ENCODE data around the gene LMO1.

DNA sequence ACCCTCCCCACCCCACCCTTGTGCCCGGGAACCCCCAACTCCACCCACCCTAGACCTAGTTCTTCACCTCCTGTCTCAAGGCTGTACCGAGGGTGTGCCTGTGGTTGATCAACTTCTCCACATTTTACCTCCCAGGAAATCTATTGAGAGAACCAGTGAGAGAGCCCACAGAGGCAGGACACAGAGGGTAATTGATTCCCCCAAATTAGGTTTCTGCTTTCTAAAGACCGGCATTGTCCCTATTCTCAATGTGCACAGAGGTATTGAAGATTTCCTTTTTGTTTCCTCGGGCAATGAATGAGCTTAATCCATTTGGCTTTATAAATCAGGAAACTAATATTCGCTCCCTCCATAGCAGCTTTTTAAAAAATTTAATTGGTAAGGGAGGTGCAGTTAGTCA is 6.0 kb upstream of the LMO1 start:
- TF ChIP-seq RAD21 (IDR thresholded peaks at IDR 0.05; ENCODE audit: insufficient read depth, low read depth, low read length) (no peak), FOS (IDR thresholded peaks at IDR 0.05; ENCODE audit: borderline replicate concordance, extremely low read depth, insufficient read length) (no peak), SREBF2 (IDR thresholded peaks at IDR 0.05; ENCODE audit: low read length) (no peak), CEBPB (IDR thresholded peaks at IDR 0.05; ENCODE audit: borderline replicate concordance in 1 of 2, low read depth in 2 of 2, low read length in 2 of 2) (no peak), BMI1 (IDR thresholded peaks at IDR 0.05; ENCODE audit: borderline replicate concordance) (no peak), NFYA (IDR thresholded peaks at IDR 0.05; ENCODE audit: borderline replicate concordance, low read depth, low read length) (no peak)
- TF ChIP-seq, protein P1, sequence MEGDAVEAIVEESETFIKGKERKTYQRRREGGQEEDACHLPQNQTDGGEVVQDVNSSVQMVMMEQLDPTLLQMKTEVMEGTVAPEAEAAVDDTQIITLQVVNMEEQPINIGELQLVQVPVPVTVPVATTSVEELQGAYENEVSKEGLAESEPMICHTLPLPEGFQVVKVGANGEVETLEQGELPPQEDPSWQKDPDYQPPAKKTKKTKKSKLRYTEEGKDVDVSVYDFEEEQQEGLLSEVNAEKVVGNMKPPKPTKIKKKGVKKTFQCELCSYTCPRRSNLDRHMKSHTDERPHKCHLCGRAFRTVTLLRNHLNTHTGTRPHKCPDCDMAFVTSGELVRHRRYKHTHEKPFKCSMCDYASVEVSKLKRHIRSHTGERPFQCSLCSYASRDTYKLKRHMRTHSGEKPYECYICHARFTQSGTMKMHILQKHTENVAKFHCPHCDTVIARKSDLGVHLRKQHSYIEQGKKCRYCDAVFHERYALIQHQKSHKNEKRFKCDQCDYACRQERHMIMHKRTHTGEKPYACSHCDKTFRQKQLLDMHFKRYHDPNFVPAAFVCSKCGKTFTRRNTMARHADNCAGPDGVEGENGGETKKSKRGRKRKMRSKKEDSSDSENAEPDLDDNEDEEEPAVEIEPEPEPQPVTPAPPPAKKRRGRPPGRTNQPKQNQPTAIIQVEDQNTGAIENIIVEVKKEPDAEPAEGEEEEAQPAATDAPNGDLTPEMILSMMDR (IDR thresholded peaks at IDR 0.05 in 2 of 3, conservative IDR thresholded peaks at IDR 0.05 in 1 of 3; ENCODE audit: control insufficient read depth in 2 of 3, extremely low read depth in 1 of 3, insufficient read depth in 1 of 3, low read depth in 3 of 3, low read length in 3 of 3), result no peak
- TF ChIP-seq, protein P2, sequence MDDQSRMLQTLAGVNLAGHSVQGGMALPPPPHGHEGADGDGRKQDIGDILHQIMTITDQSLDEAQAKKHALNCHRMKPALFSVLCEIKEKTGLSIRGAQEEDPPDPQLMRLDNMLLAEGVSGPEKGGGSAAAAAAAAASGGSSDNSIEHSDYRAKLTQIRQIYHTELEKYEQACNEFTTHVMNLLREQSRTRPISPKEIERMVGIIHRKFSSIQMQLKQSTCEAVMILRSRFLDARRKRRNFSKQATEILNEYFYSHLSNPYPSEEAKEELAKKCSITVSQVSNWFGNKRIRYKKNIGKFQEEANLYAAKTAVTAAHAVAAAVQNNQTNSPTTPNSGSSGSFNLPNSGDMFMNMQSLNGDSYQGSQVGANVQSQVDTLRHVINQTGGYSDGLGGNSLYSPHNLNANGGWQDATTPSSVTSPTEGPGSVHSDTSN (IDR thresholded peaks at IDR 0.05; ENCODE audit: insufficient replicate concordance, low read depth, low read length), result no peak
- TF ChIP-seq, protein P3, sequence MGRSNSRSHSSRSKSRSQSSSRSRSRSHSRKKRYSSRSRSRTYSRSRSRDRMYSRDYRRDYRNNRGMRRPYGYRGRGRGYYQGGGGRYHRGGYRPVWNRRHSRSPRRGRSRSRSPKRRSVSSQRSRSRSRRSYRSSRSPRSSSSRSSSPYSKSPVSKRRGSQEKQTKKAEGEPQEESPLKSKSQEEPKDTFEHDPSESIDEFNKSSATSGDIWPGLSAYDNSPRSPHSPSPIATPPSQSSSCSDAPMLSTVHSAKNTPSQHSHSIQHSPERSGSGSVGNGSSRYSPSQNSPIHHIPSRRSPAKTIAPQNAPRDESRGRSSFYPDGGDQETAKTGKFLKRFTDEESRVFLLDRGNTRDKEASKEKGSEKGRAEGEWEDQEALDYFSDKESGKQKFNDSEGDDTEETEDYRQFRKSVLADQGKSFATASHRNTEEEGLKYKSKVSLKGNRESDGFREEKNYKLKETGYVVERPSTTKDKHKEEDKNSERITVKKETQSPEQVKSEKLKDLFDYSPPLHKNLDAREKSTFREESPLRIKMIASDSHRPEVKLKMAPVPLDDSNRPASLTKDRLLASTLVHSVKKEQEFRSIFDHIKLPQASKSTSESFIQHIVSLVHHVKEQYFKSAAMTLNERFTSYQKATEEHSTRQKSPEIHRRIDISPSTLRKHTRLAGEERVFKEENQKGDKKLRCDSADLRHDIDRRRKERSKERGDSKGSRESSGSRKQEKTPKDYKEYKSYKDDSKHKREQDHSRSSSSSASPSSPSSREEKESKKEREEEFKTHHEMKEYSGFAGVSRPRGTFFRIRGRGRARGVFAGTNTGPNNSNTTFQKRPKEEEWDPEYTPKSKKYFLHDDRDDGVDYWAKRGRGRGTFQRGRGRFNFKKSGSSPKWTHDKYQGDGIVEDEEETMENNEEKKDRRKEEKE (IDR thresholded peaks at IDR 0.05), result no peak
- TF ChIP-seq, protein P4, sequence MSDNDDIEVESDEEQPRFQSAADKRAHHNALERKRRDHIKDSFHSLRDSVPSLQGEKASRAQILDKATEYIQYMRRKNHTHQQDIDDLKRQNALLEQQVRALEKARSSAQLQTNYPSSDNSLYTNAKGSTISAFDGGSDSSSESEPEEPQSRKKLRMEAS (IDR thresholded peaks at IDR 0.05; ENCODE audit: low read depth, low read length), result no peak
- TF ChIP-seq, protein P5, sequence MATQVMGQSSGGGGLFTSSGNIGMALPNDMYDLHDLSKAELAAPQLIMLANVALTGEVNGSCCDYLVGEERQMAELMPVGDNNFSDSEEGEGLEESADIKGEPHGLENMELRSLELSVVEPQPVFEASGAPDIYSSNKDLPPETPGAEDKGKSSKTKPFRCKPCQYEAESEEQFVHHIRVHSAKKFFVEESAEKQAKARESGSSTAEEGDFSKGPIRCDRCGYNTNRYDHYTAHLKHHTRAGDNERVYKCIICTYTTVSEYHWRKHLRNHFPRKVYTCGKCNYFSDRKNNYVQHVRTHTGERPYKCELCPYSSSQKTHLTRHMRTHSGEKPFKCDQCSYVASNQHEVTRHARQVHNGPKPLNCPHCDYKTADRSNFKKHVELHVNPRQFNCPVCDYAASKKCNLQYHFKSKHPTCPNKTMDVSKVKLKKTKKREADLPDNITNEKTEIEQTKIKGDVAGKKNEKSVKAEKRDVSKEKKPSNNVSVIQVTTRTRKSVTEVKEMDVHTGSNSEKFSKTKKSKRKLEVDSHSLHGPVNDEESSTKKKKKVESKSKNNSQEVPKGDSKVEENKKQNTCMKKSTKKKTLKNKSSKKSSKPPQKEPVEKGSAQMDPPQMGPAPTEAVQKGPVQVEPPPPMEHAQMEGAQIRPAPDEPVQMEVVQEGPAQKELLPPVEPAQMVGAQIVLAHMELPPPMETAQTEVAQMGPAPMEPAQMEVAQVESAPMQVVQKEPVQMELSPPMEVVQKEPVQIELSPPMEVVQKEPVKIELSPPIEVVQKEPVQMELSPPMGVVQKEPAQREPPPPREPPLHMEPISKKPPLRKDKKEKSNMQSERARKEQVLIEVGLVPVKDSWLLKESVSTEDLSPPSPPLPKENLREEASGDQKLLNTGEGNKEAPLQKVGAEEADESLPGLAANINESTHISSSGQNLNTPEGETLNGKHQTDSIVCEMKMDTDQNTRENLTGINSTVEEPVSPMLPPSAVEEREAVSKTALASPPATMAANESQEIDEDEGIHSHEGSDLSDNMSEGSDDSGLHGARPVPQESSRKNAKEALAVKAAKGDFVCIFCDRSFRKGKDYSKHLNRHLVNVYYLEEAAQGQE (IDR thresholded peaks at IDR 0.05; ENCODE audit: low read depth, low read length), result no peak

Data from GM12878 (cell line).